Gastroesophageal sphincter (tissue), 4 donors: Measurements from ENCODE around the gene HUNK. TPM values are rescaled to one million over a fixed set of nuclear protein-coding genes. Genes with fewer than 3 reads are reported as not detected.

Source experiments
- ATAC-seq: fragments of 150-250 bp; one replicate; pipeline ENCODE4 v1.9.1; 2016; ENCODE audit warnings: mild to moderate bottlenecking, moderate library complexity
- H3K27ac ChIP-seq, 4 donors: fragments of 200-600 bp; sonication (generic) in 3 of 4; 1 replicate in 3 of 4; 2 replicates in 1 of 4; pipeline ENCODE4 v1.5.1; 2016 to 2019
- H3K27me3 ChIP-seq: fragments of 200-600 bp; sonication (generic); one replicate; pipeline ENCODE4 v1.5.1; 2019
- H3K36me3 ChIP-seq, 2 donors: fragments of 200-600 bp; sonication (generic); one replicate each; pipeline ENCODE4 v1.5.1; 2019; ENCODE audit warnings: control low read depth in 1 of 2
- H3K4me1 ChIP-seq, 3 donors: fragments of 200-600 bp; sonication (generic); 1 replicate in 2 of 3; 2 replicates in 1 of 3; pipeline ENCODE4 v1.5.1; 2016 to 2019; ENCODE audit warnings: control low read depth in 2 of 3
- H3K4me3 ChIP-seq, 2 donors: fragments of 200-600 bp; sonication (generic); one replicate each; pipeline ENCODE4 v1.5.1; 2019; ENCODE audit warnings: mild to moderate bottlenecking in 1 of 2, moderate library complexity in 1 of 2
- H3K9me3 ChIP-seq, 3 donors: fragments of 200-600 bp; sonication (generic); one replicate each; pipeline ENCODE4 v1.5.1; 2017 to 2019; ENCODE audit warnings: control low read depth in 2 of 3
- EP300 ChIP-seq: sonication (generic); formaldehyde crosslinking; IDR thresholded peaks from one replicate; pipeline ENCODE4 v1.6.1; 2017; ENCODE audit warnings: antibody characterized with exemption, mild to moderate bottlenecking
- POLR2A ChIP-seq, 2 donors: fragments of 450-650 bp; IDR thresholded peaks; one replicate each; pipeline ENCODE4 v1.6.1; 2017; ENCODE audit warnings: antibody characterized with exemption in 2 of 2, mild to moderate bottlenecking in 2 of 2, moderate library complexity in 1 of 2
- POLR2AphosphoS5 ChIP-seq: sonication (generic); formaldehyde crosslinking; IDR thresholded peaks from one replicate; pipeline ENCODE4 v1.6.1; 2017; ENCODE audit warnings: antibody characterized with exemption
- WGBS, 2 donors: methylation state at CpG; one replicate each; pipeline ENCODE4 v1.1.5; 2018; ENCODE audit warnings: low coverage in 1 of 2; 5-methylcytosine and 5-hydroxymethylcytosine counted together
- total RNA-seq, 4 donors: library from RNA; depleted of rRNA; stranded (reverse); fragments of >200 nt; gene quantifications; one replicate each; pipeline ENCODE4 v1.1.0, GENCODE V29; 2016
- TF ChIP-seq, protein P1 (sequence below), 4 experiments: fragments of 200-600 bp in 2 of 4; fragments of 450-650 bp in 2 of 4; sonication (generic) in 1 of 4; IDR thresholded peaks; one replicate each; pipeline ENCODE4 v1.5.1; 2017 to 2019; ENCODE audit warnings: antibody characterized with exemption in 4 of 4, mild to moderate bottlenecking in 2 of 4, moderate library complexity in 2 of 4

Gene HUNK
- total RNA-seq, 4 donors from 2014 or later = 0.47 to 1.7 (median 0.81) TPM

DNA sequence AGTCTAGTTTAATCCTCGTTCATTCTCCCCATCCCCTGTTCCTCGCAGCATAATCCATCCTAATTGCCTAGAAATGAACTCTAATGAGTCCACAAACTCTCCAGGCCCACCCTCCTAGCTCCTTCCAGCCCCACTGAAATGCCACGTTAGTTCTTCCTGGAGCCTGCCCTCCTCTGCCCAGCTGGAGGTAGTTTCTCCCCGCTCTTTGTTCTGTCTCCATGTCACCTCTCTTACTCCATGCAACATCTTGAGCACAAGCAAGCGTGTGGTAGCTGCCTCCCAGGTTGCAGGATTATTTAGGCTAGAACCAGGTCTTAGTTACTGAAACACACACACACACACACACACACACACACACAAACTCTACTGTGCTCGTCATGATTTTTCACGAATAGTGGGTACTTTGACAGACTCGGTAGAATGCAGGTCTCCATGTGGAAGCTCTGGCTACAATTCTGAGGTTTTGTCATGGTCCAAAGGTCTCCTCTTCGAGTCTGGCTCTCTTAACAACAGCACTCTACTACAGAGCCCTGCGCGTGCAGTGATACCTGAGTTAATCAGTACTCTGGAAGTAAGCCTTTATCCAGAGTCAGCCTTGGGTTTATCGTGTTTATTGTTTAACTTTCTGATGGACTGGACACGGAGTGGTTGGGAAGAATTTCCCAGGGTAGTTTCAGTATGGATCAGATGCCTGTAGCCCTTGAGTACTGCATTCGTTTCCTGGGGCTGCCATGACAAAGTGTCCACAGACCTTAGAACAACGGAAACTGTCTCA is 27.5 kb downstream of the HUNK start:
- no peak overlapping the region for H3K27ac ChIP-seq

DNA sequence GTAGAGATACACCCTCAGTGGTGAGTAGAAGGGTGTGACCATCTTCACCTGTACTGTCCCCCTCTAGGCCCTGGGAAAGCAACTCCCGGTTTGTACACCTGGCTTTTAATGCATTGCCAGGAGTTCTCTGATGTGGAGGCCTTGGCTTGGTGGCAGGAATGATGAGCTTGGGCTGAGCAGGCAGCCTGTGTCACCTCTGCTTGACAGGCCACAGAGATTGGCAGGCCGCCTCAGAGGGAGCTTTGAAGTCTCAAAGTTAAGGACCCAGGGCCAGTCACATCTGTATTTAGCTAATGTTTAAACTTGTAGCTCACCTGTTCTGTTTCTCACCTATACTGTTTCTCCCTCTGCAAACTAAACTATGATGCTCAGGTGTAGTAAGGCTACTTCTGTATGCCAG is 28.5 kb downstream of the HUNK start:
- H3K4me1 ChIP-seq = no peaks in the 10 kb centered on the region
- H3K9me3 ChIP-seq = no peaks in the 10 kb centered on the region
- 100% methylated on average over 1 to 2 of the region's 2 CpGs for WGBS, 2 donors
- ATAC-seq = no peak
- peaks cover 10% of the 10 kb centered on the region for H3K27me3 ChIP-seq
- no peaks in the 10 kb centered on the region for H3K36me3 ChIP-seq
- TF ChIP-seq POLR2AphosphoS5 (no peak), EP300 (no peak), POLR2A (IDR thresholded peaks at IDR 0.05) (no peak)
- TF ChIP-seq, protein P1, sequence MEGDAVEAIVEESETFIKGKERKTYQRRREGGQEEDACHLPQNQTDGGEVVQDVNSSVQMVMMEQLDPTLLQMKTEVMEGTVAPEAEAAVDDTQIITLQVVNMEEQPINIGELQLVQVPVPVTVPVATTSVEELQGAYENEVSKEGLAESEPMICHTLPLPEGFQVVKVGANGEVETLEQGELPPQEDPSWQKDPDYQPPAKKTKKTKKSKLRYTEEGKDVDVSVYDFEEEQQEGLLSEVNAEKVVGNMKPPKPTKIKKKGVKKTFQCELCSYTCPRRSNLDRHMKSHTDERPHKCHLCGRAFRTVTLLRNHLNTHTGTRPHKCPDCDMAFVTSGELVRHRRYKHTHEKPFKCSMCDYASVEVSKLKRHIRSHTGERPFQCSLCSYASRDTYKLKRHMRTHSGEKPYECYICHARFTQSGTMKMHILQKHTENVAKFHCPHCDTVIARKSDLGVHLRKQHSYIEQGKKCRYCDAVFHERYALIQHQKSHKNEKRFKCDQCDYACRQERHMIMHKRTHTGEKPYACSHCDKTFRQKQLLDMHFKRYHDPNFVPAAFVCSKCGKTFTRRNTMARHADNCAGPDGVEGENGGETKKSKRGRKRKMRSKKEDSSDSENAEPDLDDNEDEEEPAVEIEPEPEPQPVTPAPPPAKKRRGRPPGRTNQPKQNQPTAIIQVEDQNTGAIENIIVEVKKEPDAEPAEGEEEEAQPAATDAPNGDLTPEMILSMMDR (IDR thresholded peaks at IDR 0.05) = no peak
- H3K4me3 ChIP-seq = no peak overlapping the region
- H3K27ac ChIP-seq = no peak overlapping the region

More for the DNA sequence above, 27.5 kb downstream of the HUNK start:
- no peaks in the 10 kb centered on the region for H3K27me3 ChIP-seq
- 91 to 92% methylated on average over 8 to 11 of the region's 15 CpGs for WGBS, 2 donors
- TF ChIP-seq POLR2AphosphoS5 (no peak), POLR2A (IDR thresholded peaks at IDR 0.05) (no peak)
- no peak for ATAC-seq
- no peak overlapping the region for H3K4me3 ChIP-seq
- H3K9me3 ChIP-seq = no peaks in the 10 kb centered on the region
- no peaks in the 10 kb centered on the region for H3K4me1 ChIP-seq
- H3K36me3 ChIP-seq = no peaks in the 10 kb centered on the region

DNA sequence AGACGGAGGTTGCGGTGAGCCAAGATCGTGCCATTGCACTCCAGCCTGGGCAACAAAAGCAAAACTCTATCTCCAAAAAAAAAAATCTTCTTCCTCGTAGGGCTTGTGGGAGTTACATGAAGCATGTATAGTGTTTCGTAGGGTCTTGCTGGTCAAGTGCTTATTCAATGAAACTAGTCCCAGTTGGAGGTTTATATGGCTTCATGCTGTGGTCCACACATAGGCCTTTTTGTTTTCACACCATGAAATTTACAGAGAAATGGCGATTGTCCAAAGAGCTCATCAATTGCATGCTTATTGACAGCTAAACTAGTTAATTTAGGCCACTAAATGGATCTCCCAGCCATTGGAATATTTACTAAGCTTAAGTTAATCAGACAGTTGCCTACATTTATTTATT is 29.6 kb downstream of the HUNK start:
- 98% methylated on average over 5 to 6 of the region's 6 CpGs for WGBS, 2 donors
- no peak overlapping the region for H3K27ac ChIP-seq
- H3K36me3 ChIP-seq = no peaks in the 10 kb centered on the region
- no peaks in the 10 kb centered on the region for H3K4me1 ChIP-seq
- no peaks in the 10 kb centered on the region for H3K9me3 ChIP-seq
- ATAC-seq = no peak
- TF ChIP-seq EP300 (no peak), POLR2AphosphoS5 (no peak), POLR2A (IDR thresholded peaks at IDR 0.05) (no peak)
- TF ChIP-seq, protein P1 (IDR thresholded peaks at IDR 0.05) = no peak
- H3K27me3 ChIP-seq = peaks cover 17% of the 10 kb centered on the region
- H3K4me3 ChIP-seq = no peak overlapping the region

DNA sequence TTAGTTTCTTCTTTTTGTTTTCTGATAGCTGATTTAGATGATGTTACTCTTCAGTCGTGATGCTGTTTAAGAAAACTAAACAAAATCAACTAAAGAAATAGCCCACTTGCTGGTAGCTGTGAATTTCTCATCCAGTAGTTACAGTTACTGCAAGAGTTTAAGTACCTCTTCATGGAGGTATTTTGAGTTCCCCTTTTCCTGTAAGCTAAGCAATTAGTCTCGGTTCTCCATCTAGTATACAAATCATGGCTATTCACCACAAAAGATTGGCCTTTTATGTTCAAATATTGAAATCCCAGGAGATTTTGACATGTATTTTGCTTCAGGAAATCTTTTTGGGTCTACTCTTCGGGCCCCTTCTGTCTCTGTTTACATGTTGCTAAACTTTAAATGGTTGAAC is 31.1 kb downstream of the HUNK start:
- H3K4me1 ChIP-seq = no peaks in the 10 kb centered on the region
- 73 to 84% methylated on average over 3 of the region's 3 CpGs for WGBS, 2 donors
- H3K27ac ChIP-seq = no peak overlapping the region
- no peak for ATAC-seq
- H3K9me3 ChIP-seq = no peaks in the 10 kb centered on the region
- no peaks in the 10 kb centered on the region for H3K36me3 ChIP-seq
- H3K4me3 ChIP-seq = no peak overlapping the region
- peaks cover 27% of the 10 kb centered on the region for H3K27me3 ChIP-seq
- TF ChIP-seq, protein P1 (IDR thresholded peaks at IDR 0.05) = no peak
- TF ChIP-seq EP300 (no peak), POLR2A (IDR thresholded peaks at IDR 0.05) (no peak), POLR2AphosphoS5 (no peak)

DNA sequence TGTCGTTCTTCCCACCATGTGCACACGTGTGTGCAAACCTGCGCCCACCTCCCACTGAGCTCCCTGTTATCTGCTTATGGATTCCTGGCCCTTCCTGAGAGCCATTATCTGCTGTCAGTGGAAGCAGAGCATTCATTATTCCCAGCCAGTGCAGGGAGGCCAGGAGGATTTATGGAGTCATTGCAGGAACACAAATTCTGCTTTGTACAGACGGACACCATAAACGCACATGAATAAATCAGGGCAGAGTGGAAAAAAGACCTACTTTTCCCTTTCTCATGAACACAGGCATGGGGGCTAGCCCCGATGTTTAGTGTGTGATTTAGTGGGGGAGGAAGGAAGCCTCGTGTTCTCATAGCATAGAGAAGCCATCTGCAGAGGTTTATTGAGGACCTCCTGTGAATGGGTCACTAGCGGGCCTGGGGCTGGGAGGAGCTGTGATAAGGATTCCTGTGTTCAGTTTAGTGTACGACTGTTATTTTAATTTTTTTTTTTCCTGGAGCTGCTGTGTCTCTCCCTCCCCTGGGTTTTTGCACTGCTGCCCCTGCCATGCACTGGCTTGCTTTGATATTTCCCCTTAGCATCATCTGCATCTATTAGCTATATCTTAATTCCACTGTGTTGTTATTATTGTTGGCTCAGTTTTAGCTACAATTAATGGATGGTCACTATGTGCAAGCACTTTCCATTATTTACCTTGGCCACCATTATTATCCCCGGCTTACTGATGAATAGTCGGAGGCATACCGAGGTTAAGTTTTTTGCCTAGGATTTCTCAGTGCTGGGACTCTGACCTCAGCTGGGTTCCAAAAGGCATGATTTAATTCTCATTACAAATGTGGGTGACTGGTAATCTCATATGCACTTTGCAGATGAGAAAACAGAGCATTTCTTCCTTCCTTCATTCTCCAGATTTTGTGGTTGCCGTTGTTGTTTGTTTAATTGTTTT is 33.0 kb downstream of the HUNK start:
- 51 to 71% methylated on average over 7 to 12 of the region's 13 CpGs for WGBS, 2 donors
- Histone ChIP-seq H3K4me3 (no peak overlapping the region), H3K9me3 (no peaks in the 10 kb centered on the region), H3K4me1 (no peaks in the 10 kb centered on the region), H3K27ac (no peak overlapping the region), H3K36me3 (no peaks in the 10 kb centered on the region), H3K27me3 (peaks cover 32% of the 10 kb centered on the region)
- no peak for ATAC-seq
- TF ChIP-seq EP300 (no peak), POLR2A (IDR thresholded peaks at IDR 0.05) (no peak), POLR2AphosphoS5 (no peak)
- TF ChIP-seq, protein P1 (IDR thresholded peaks at IDR 0.05) = no peak
